Skeletal muscle satellite cell (primary cell): ENCODE results near the gene ZNF761. TPM values are rescaled to one million over a fixed set of nuclear protein-coding genes. Genes with fewer than 3 reads are reported as not detected.
A peak's percentile ranks its signal among the peaks of the same experiment; 100 is the strongest.
"Not testable (repeated sequence)": the region's sequence is repeated elsewhere in the genome, so short reads cannot be mapped to it uniquely, and the experiment has no call there.

Source experiments
- H3K27me3 ChIP-seq: 2 replicates; pipeline ENCODE4 v1.7.0; 2013; ENCODE audit warnings: low read length; ENCODE audit not compliant: control insufficient read depth, insufficient read depth
- H3K36me3 ChIP-seq: 2 replicates; pipeline ENCODE4 v1.7.0; 2013; ENCODE audit warnings: mild to moderate bottlenecking, control low read depth, low read length; ENCODE audit not compliant: insufficient read depth
- H3K4me1 ChIP-seq: 2 replicates; pipeline ENCODE4 v1.7.0; 2013; ENCODE audit warnings: low read length; ENCODE audit not compliant: control insufficient read depth, insufficient read depth
- H3K4me2 ChIP-seq: 2 replicates; pipeline ENCODE4 v1.7.0; 2013; ENCODE audit warnings: mild to moderate bottlenecking, low read length
- H3K4me3 ChIP-seq: 2 replicates; pipeline ENCODE4 v1.7.0; 2013; ENCODE audit warnings: low read length
- H3K9ac ChIP-seq: 2 replicates; pipeline ENCODE4 v1.7.0; 2013; ENCODE audit warnings: mild to moderate bottlenecking, low read depth, low read length, moderate library complexity
- H3K9me3 ChIP-seq: replicated peaks from 2 replicates; pipeline ENCODE4 v1.7.0; 2013; ENCODE audit warnings: mild to moderate bottlenecking, control low read depth, low read length
- total RNA-seq: library from RNA; depleted of rRNA; stranded (reverse); fragments of >200 nt; gene quantifications from 2 replicates; pipeline ENCODE4 v1.2.3, GENCODE V29; 2012; rRNA removed

Gene ZNF761
- total RNA-seq = 9.2 and 13.4 TPM in 2 replicates

DNA sequence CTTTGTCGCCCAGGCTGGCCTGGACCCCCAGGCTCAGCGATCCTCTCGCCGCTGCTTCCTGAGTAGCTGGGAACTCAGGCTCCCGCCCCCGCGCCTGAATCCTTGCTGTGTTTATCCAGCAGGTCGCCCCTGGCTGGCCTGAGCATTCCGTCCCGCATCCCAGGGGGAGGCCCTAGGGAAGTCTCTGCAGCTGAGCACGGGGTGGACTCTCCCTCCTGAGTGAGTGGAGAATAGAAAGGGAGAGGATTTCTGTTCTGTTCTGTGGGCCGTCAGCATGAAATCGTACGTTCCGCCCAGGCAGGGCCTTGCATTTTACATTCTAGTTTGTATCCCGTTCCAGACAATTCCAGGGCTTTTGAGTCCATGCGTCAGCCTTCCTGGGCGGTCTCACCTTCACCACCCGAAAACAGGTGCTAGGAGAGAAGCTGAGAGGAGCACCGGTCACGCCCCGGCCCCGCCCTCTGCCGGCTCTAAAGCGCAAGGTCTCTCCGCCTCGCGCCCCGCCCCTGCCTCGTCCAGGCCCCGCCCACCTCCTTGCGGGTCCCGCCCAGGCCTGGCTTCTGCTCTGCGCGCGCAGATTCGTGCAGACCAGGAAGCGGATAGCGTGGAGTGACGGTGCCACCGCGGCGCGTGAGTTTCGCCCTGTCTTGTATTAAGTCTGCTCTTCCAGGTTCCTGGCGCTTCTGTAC is at the start of gene ZNF761:
ZNF761 (plus strand) TSS at position 586 of the 689 bp plus-strand sequence. CDS start 15,285 bp downstream, outside the sequence.
- Histone ChIP-seq H3K27me3 (no peaks in the 10 kb centered on the region), H3K4me2 (peak within 1 kb of the TSS; percentile 94), H3K9me3 (no peaks in the 10 kb centered on the region), H3K4me3 (peak within 1 kb of the TSS; percentile 96), H3K4me1 (no peaks in the 10 kb centered on the region), H3K9ac (peak within 1 kb of the TSS; percentile 97), H3K36me3 (peaks cover 12% of the 10 kb centered on the region)

DNA sequence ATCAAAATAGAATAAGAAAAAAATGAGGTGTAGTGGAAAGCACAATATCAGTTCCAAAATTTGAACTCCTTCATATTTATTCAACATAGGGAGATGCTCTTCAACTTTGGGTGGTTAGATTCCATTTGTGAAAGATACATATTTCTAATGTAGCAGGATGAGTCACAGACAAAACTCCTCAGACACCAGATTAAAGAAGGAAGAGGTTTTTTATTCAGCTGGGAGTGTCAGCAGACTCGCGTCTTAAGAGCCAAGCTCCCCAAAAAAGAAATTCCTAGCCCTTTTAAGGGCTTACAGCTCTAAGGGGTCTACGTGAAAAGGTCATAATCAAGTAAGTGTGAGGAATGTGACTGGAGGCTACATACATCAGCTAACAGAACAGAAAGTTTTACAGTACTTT is 43.6 kb upstream of the ZNF761 start:
- no peaks in the 10 kb centered on the region for H3K36me3 ChIP-seq
- H3K4me1 ChIP-seq = no peaks in the 10 kb centered on the region
- peaks cover 15% of the 10 kb centered on the region for H3K9me3 ChIP-seq
- no peaks in the 10 kb centered on the region for H3K27me3 ChIP-seq
- no peak overlapping the region for H3K4me3 ChIP-seq
- peak overlapping the region; percentile 37 for H3K4me2 ChIP-seq
- H3K9ac ChIP-seq = no peak overlapping the region

DNA sequence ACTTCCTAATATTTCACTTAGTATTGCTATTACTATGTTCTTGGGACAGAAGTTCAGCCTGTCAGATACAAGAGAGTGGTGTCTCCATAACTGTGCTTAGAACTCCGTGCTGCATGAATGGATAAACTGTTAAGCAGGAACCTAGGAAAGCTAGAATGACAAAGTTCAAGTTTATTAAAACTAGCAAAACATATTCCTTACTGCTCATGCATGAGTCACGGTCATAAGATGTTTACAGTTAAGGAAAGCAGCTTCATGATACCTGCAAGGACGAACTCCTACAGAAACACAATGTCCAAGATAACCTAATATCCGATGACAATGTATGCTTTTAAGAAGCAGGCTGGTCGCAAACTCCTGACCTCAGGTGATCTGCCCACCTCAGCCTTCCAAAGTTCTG is 42.9 kb upstream of the ZNF761 start:
- Histone ChIP-seq H3K4me3 (peak overlapping the region; percentile 10), H3K9me3 (peaks cover 9% of the 10 kb centered on the region), H3K27me3 (no peaks in the 10 kb centered on the region), H3K4me2 (no peak overlapping the region), H3K36me3 (no peaks in the 10 kb centered on the region), H3K9ac (no peak overlapping the region), H3K4me1 (no peaks in the 10 kb centered on the region)

DNA sequence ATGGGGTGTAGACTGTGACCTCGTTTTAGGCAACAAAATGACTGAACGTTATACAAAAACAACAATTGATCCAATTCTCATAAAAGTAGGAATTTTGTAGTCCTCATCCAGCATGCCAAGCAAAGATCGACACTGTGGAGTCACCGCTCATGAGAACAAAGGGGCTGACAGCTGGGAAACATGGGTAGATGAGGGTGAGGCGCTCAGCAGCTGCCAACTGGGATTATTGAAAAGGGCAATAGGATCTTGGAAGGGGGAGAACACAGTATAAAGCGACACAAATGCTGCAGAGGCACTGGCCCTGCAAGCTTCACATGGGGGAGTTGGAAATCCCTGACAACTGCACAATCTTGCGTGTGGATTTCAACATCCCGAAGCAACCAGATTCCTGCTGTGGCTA is 42.2 kb upstream of the ZNF761 start:
- no peak overlapping the region for H3K9ac ChIP-seq
- H3K36me3 ChIP-seq = no peaks in the 10 kb centered on the region
- H3K4me1 ChIP-seq = peaks cover 7% of the 10 kb centered on the region
- peaks cover 5% of the 10 kb centered on the region for H3K9me3 ChIP-seq
- H3K4me2 ChIP-seq = peak overlapping the region; percentile 5
- H3K4me3 ChIP-seq = peak overlapping the region; percentile 35
- H3K27me3 ChIP-seq = no peaks in the 10 kb centered on the region

DNA sequence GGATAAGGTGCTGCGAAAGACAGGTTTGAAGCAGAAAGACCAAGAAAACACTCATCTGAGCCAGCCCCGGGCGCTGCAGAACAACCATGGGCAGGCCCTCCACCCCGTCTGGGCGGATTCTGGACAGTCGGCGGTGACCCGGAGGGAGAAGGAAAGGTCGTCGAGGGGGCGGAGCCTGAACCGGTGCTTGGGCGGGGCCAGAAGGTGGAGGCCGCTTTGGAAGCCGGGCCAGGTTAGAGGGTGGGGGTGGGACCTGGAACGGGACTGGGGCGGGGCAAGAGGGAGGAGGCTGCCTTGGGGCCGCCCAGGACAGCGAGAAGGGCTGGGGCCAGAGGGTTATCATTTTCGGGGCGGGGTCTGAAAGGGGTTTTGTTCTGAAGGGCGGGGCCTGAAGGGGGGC is 41.8 kb upstream of the ZNF761 start:
- no peaks in the 10 kb centered on the region for H3K27me3 ChIP-seq
- H3K9ac ChIP-seq = no peak overlapping the region
- H3K4me3 ChIP-seq = peak overlapping the region; percentile 35
- no peaks in the 10 kb centered on the region for H3K36me3 ChIP-seq
- peaks cover 8% of the 10 kb centered on the region for H3K4me1 ChIP-seq
- H3K9me3 ChIP-seq = peaks cover 3% of the 10 kb centered on the region
- H3K4me2 ChIP-seq = peak overlapping the region; percentile 5

DNA sequence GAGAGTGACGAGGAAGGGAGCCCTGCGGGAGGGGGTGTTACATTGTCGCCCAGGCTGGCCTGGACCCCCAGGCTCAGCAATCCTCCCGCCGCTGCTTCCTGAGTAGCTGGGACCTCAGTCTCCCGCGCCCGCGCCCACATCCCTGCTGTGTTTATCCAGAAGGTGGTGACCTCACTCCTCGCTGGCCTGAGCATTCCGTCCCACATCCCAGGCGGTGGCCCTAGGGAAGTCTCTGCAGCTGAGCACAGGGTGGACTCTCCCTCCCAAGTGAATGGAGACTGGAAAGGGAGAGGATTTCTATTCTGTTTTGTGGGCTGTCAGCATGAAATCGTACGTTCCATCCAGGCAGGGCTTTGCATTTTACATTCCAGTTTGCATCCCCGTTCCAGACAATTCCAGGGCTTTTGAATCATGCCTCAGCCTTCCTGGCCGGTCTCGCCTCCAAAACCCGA is 37.2 kb upstream of the ZNF761 start:
- peaks cover 1% of the 10 kb centered on the region for H3K36me3 ChIP-seq
- H3K4me1 ChIP-seq = peaks cover 8% of the 10 kb centered on the region
- H3K27me3 ChIP-seq = no peaks in the 10 kb centered on the region
- peaks cover 3% of the 10 kb centered on the region for H3K9me3 ChIP-seq
- H3K4me3 ChIP-seq = peak overlapping the region; percentile 93
- H3K9ac ChIP-seq = peak overlapping the region; percentile 94
- H3K4me2 ChIP-seq = peak overlapping the region; percentile 87

DNA sequence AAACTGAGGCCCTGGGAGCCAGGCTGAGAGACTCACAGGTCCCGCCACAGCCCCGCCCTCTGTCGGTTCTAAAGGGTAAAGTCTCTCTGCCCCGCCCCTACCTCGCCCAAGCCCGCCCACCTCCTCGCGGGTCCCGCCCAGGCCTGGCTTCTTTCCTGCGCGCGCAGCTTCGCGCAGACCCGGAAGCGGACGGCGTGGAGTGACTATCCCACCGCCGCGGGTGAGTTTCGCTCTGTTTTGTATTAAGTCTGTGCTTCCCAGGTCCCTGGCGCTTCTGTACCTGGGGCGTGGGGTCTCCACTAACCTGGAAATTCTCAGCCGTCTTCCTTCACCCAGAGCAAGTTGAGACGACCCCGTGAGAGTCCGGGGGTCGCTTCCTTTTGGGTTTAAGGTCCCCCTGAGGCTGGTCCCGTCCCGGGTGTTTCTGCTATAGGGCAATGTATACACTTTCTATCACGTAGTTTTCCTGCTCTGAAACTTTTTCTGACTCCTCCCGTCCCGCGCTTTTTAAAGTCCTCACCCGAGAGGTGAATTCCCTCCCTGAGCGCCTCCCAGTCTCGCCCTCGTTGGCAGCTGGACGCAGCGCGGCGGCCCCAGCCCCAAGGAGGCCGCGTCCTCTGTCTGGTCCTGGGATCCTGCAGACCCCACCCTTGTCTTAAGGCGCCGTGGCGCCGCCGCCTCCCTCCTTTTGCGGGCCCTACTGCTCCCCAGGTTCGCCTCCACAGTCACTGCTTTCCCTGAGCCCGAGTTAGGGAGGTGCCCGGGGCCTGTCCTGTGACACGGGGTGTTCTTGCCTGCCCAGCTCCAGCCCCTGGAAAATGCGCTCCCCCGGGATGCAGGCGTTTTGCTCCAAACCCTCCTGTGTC is 36.6 kb upstream of the ZNF761 start, which contains the start of gene ZNF765:
ZNF765 (plus strand) TSS at position 176 of the 866 bp plus-strand sequence. CDS start 2,867 bp downstream, outside the sequence.
- H3K9me3 ChIP-seq = peaks cover 3% of the 10 kb centered on the region
- H3K4me2 ChIP-seq = peak within 1 kb of the TSS; percentile 87
- peak within 1 kb of the TSS; percentile 94 for H3K9ac ChIP-seq
- peak within 1 kb of the TSS; percentile 93 for H3K4me3 ChIP-seq
- H3K36me3 ChIP-seq = peaks cover 8% of the 10 kb centered on the region
- peaks cover 8% of the 10 kb centered on the region for H3K4me1 ChIP-seq
- no peaks in the 10 kb centered on the region for H3K27me3 ChIP-seq

DNA sequence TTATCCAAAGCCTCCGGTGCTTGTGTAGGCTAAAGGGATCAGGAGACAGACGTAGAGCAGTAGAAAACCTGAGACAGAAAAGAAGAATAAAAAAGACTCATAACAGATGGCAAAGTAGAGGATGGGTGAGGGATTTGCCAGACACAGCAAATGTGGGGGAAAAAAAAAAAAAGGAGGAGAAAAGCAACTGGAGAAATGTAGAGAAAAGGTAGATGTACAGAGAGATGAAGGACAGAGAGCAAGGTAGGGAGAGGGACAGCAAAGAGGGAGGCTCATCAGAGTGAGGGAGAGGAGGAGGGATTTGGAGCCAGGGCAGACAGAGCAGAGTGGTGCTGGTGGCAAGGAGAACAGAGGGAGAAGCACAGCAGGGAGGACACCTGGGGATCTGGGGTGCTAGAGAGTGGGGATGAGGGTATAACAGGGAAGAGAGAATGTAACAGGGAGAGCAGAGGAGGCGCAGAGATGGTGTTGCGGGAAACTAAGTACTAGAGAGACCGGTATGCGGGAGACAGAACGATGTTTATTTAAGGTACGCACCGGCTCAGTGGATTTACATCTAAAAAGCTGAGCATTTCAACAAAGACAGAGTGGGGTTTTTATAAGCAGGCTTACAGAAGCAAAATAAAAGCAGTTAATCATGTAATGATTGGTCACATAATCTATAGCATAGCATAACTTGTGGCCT is 35.8 kb upstream of the ZNF761 start:
- Histone ChIP-seq H3K4me3 (peak overlapping the region; percentile 93), H3K4me2 (peak overlapping the region; percentile 87), H3K36me3 (peaks cover 13% of the 10 kb centered on the region), H3K9ac (peak overlapping the region; percentile 94)
- not testable (repeated sequence) for H3K4me1 ChIP-seq, H3K27me3 ChIP-seq, H3K9me3 ChIP-seq

DNA sequence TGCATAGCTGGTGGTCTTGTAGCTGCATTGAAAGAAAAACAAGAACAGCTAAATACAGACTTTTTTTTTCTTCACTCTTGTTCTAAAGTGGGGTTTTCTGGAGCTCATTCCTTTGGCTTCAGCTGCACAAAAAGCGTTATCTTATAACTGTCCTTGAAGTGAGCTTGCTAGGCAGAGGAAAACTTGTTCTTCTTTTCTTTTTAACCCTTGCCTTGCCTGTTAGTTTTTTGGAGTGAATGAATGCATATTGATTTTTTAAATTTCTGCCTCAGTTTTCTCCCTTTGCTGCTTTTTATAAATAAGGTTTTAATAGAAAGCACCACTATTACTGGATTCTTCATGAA is 35.3 kb upstream of the ZNF761 start:
- Histone ChIP-seq H3K36me3 (peaks cover 16% of the 10 kb centered on the region), H3K27me3 (no peaks in the 10 kb centered on the region), H3K9ac (no peak overlapping the region), H3K4me1 (peaks cover 8% of the 10 kb centered on the region), H3K9me3 (peaks cover 2% of the 10 kb centered on the region), H3K4me2 (peak overlapping the region; percentile 87), H3K4me3 (peak overlapping the region; percentile 93)

DNA sequence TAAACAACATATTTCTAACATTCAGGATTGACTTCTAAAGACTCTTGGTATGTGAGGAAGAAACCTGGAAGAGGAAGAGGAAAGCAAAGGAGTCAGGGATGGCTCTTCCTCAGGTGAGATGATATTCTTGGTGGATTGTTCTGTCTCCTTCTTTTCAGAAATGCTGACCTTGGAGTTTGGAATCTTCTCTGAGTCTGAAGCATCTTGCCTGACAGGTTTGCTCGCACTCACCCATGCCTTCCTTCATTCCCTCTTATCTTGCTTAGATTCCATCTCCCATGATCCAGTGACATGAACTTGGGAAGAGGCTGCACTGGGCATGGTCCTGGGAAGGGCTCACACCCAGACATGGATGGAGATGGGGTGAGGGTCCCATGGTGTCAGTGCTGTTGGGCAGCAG is 33.9 kb upstream of the ZNF761 start:
- H3K4me2 ChIP-seq, H3K27me3 ChIP-seq, H3K9me3 ChIP-seq, H3K9ac ChIP-seq, H3K4me3 ChIP-seq, H3K4me1 ChIP-seq: not testable (repeated sequence)
- peaks cover 17% of the 10 kb centered on the region for H3K36me3 ChIP-seq

DNA sequence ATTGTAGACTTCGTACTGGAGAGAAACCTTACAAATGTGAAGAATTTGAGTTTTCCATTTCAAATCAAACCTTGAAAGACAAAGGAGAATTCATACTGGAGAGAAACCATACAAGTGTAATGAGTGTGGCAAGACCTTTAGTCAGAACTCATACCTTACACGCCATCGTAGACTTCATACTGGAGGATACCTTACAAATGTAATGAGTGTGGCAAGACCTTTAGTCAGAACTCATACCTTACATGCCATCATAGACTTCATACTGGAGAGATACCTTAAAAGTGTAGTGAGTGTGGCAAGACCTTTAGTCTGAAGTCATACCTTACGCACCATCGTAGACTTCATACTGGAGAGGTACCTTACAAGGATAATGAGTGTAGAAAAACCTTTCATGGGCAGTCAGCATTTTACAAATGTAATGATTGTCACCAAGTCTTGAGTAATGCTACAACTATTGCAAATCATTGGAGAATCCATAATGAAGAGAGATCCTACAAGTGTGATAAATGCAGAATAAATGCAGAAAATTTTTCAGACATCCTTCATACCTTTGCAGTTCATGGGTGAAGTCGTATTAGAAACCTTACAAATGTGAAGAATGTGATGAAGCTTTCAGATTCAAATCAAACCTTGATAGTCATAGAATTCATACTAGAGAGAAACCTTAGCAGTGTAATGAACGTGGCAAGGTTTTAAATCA is 22.1 kb upstream of the ZNF761 start:
- H3K9ac ChIP-seq = no peak overlapping the region
- peaks cover 50% of the 10 kb centered on the region for H3K36me3 ChIP-seq
- H3K9me3 ChIP-seq = peaks cover 41% of the 10 kb centered on the region
- H3K4me1 ChIP-seq = no peaks in the 10 kb centered on the region
- H3K27me3 ChIP-seq = no peaks in the 10 kb centered on the region
- H3K4me3 ChIP-seq = no peak overlapping the region
- H3K4me2 ChIP-seq = no peak overlapping the region
